ENCODE measurements around the gene CTNNA1. TPM values are rescaled to one million over a fixed set of nuclear protein-coding genes. Genes with fewer than 3 reads are reported as not detected.

Gene CTNNA1
- polyA plus RNA-seq, 3 donors, result 56.6 to 84.5 (median 66.2) TPM

- peaks cover 76 to 96% of the 10 kb centered on the region in 2 donors for H3K36me3 Mint-ChIP-seq
- no peak overlapping the region for H3K4me3 Mint-ChIP-seq
- Histone ChIP-seq H3K4me1 (ENCODE audit: control insufficient read depth in 1 of 2, insufficient read depth in 2 of 2, low read length in 2 of 2) (no peaks in the 10 kb centered on the region), H3K9me3 (replicated peaks in 1 of 2; ENCODE audit: control insufficient read depth in 1 of 2, insufficient read depth in 1 of 2, low read length in 2 of 2) (no peaks in the 10 kb centered on the region), H3K27ac (ENCODE audit: low read depth in 1 of 2, low read length in 2 of 2) (no peak overlapping the region), H4K20me1 (ENCODE audit: insufficient read depth, low read length) (no peaks in the 10 kb centered on the region), H3K79me2 (ENCODE audit: insufficient read depth, low read length) (no peaks in the 10 kb centered on the region), H2AFZ (ENCODE audit: insufficient read depth, low read depth, low read length, poor library complexity, severe bottlenecking) (no peak overlapping the region), H3K36me3 (replicated peaks in 1 of 2; ENCODE audit: control insufficient read depth in 1 of 2, insufficient read depth in 2 of 2, low read length in 2 of 2) (peaks cover 42 to 88% of the 10 kb centered on the region in 2 donors), H3K4me2 (replicated peaks; ENCODE audit: extremely low read depth, low read length, poor library complexity, severe bottlenecking) (no peak overlapping the region), H3K9ac (ENCODE audit: insufficient read depth, low read length, poor library complexity, severe bottlenecking) (no peak overlapping the region), H3K4me3 (replicated peaks in 1 of 3; ENCODE audit: low read depth in 2 of 3, low read length in 3 of 3) (no peak overlapping the region), H3K27me3 (ENCODE audit: control insufficient read depth in 2 of 2, insufficient read depth in 2 of 2, low read length in 2 of 2) (no peaks in the 10 kb centered on the region)
- no peak overlapping the region for H3K27ac Mint-ChIP-seq
- TF ChIP-seq, protein P1, sequence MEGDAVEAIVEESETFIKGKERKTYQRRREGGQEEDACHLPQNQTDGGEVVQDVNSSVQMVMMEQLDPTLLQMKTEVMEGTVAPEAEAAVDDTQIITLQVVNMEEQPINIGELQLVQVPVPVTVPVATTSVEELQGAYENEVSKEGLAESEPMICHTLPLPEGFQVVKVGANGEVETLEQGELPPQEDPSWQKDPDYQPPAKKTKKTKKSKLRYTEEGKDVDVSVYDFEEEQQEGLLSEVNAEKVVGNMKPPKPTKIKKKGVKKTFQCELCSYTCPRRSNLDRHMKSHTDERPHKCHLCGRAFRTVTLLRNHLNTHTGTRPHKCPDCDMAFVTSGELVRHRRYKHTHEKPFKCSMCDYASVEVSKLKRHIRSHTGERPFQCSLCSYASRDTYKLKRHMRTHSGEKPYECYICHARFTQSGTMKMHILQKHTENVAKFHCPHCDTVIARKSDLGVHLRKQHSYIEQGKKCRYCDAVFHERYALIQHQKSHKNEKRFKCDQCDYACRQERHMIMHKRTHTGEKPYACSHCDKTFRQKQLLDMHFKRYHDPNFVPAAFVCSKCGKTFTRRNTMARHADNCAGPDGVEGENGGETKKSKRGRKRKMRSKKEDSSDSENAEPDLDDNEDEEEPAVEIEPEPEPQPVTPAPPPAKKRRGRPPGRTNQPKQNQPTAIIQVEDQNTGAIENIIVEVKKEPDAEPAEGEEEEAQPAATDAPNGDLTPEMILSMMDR (IDR thresholded peaks at IDR 0.05), result no peak
- no peak for DNase-seq
- WGBS (ENCODE audit: insufficient coverage), result 86% methylated on average over 6 of the region's 10 CpGs
- intact Hi-C loops (cut with micrococcal nuclease), result no loop called here
- no peaks in the 10 kb centered on the region for H3K4me1 Mint-ChIP-seq
- H3K9me3 Mint-ChIP-seq, result peaks cover 0 to under 1% (median 0%) of the 10 kb centered on the region in 7 donors
- H3K27me3 Mint-ChIP-seq (ENCODE audit: low read depth in 3 of 3), result peaks cover 0 to 5% (median 0%) of the 10 kb centered on the region in 3 donors
Observed at GRCh38 chr5:138903130-138903775, 150.0 kb downstream of the CTNNA1 start.

DNA sequence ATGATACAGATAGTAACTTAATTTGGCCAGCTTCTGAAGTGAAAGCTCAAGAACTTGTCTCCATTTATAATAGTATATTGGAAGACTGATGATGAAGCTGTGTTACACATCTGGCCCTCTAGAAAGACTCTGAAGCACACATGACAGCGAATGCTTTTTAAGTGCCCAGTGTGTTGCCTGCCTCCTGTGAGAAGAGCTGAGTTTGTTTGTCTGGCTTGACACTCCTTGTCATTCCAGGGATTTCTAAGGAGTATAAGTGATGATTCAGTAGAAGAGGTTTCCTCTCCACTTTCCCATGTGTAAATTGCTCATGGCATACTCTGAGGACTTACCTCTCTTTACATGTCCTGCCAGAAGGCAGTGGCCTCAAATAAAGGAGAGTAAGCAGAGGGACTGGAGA is 152.3 kb downstream of the CTNNA1 start:
- no peak for DNase-seq
- 100% methylated on average over 1 of the region's 1 CpG for WGBS (ENCODE audit: insufficient coverage)

More for the DNA sequence above, 152.3 kb downstream of the CTNNA1 start:
- no peaks in the 10 kb centered on the region for H4K20me1 ChIP-seq (ENCODE audit: insufficient read depth, low read length)
- H3K4me2 ChIP-seq (replicated peaks; ENCODE audit: extremely low read depth, low read length, poor library complexity, severe bottlenecking), result no peak overlapping the region
- no peak overlapping the region for H3K4me3 ChIP-seq (replicated peaks in 1 of 3; ENCODE audit: low read depth in 2 of 3, low read length in 3 of 3)
- H3K27ac ChIP-seq (ENCODE audit: low read depth in 1 of 2, low read length in 2 of 2), result no peak overlapping the region
- H3K36me3 ChIP-seq (replicated peaks in 1 of 2; ENCODE audit: control insufficient read depth in 1 of 2, insufficient read depth in 2 of 2, low read length in 2 of 2), result peaks cover 46 to 96% of the 10 kb centered on the region in 2 donors
- TF ChIP-seq, protein P1 (IDR thresholded peaks at IDR 0.05), result no peak
- no peaks in the 10 kb centered on the region for H3K79me2 ChIP-seq (ENCODE audit: insufficient read depth, low read length)
- intact Hi-C loops (cut with micrococcal nuclease), result no loop called here
- Mint-ChIP-seq H3K9me3 (no peaks in the 10 kb centered on the region), H3K27ac (no peak overlapping the region), H3K4me3 (no peak overlapping the region), H3K36me3 (peaks cover 75 to 95% of the 10 kb centered on the region in 2 donors), H3K4me1 (peaks cover 3% of the 10 kb centered on the region), H3K27me3 (ENCODE audit: low read depth in 3 of 3) (peaks cover 0 to 5% (median 0%) of the 10 kb centered on the region in 3 donors)
- no peak overlapping the region for H3K9ac ChIP-seq (ENCODE audit: insufficient read depth, low read length, poor library complexity, severe bottlenecking)
- H2AFZ ChIP-seq (ENCODE audit: insufficient read depth, low read depth, low read length, poor library complexity, severe bottlenecking), result no peak overlapping the region
- H3K27me3 ChIP-seq (ENCODE audit: control insufficient read depth in 2 of 2, insufficient read depth in 2 of 2, low read length in 2 of 2), result no peaks in the 10 kb centered on the region
- no peaks in the 10 kb centered on the region for H3K9me3 ChIP-seq (replicated peaks in 1 of 2; ENCODE audit: control insufficient read depth in 1 of 2, insufficient read depth in 1 of 2, low read length in 2 of 2)
- no peaks in the 10 kb centered on the region for H3K4me1 ChIP-seq (ENCODE audit: control insufficient read depth in 1 of 2, insufficient read depth in 2 of 2, low read length in 2 of 2)

All from CD14-positive monocyte (primary cell).